Liver (tissue), 9 donors: ENCODE measurements around the gene FAM78A. TPM values are rescaled to one million over a fixed set of nuclear protein-coding genes. Genes with fewer than 3 reads are reported as not detected.

ENCODE experiments used
- DNase-seq: peaks from one replicate; pipeline ENCODE4 v3.0.0-alpha.2; 2017; ENCODE audit warnings: low spot score
- H3K27ac ChIP-seq, 2 donors: one replicate each; pipeline ENCODE4 v1.7.0; 2013; ENCODE audit warnings: inconsistent platforms in 2 of 2, low read length in 2 of 2, control low read depth in 1 of 2, low read depth in 1 of 2, mild to moderate bottlenecking in 1 of 2
- H3K27me3 ChIP-seq, 4 donors: one replicate each; pipeline versions ENCODE4 v1.6.1 to v1.7.0; 2013; ENCODE audit warnings: low read length in 3 of 4, inconsistent platforms in 1 of 4, mild to moderate bottlenecking in 1 of 4, moderate library complexity in 1 of 4; ENCODE audit not compliant: control insufficient read depth in 4 of 4, insufficient read depth in 4 of 4
- H3K36me3 ChIP-seq, 4 donors: one replicate each; pipeline versions ENCODE4 v1.6.1 to v1.7.0; 2013; ENCODE audit warnings: low read length in 3 of 4, mild to moderate bottlenecking in 3 of 4, low read depth in 1 of 4, moderate library complexity in 1 of 4; ENCODE audit not compliant: control insufficient read depth in 4 of 4, insufficient read depth in 3 of 4
- H3K4me1 ChIP-seq, 4 donors: one replicate each; pipeline versions ENCODE4 v1.6.1 to v1.7.0; 2013; ENCODE audit warnings: low read length in 3 of 4, mild to moderate bottlenecking in 3 of 4, moderate library complexity in 1 of 4; ENCODE audit not compliant: control insufficient read depth in 4 of 4, insufficient read depth in 4 of 4
- H3K4me3 ChIP-seq, 3 donors: one replicate each; pipeline versions ENCODE4 v1.6.1 to v1.7.0; 2013; ENCODE audit warnings: low read length in 3 of 3, control low read depth in 1 of 3, low read depth in 1 of 3, mild to moderate bottlenecking in 1 of 3
- H3K9ac ChIP-seq, 2 donors: one replicate each; pipeline ENCODE4 v1.7.0; 2013; ENCODE audit warnings: low read length in 2 of 2, mild to moderate bottlenecking in 2 of 2, moderate library complexity in 2 of 2, control low read depth in 1 of 2, low read depth in 1 of 2
- H3K9me3 ChIP-seq, 4 donors: one replicate each; pipeline versions ENCODE4 v1.6.1 to v1.7.0; 2013; ENCODE audit warnings: low read length in 3 of 4; ENCODE audit not compliant: control insufficient read depth in 4 of 4
- EGR1 ChIP-seq, 2 donors: IDR thresholded peaks; 2 replicates each; pipeline ENCODE4 v1.6.1; 2016 to 2018; ENCODE audit warnings: antibody characterized with exemption in 2 of 2, low read depth in 2 of 2
- FOXA1 ChIP-seq: IDR thresholded peaks from 2 replicates; pipeline ENCODE4 v1.6.1; 2016; ENCODE audit warnings: antibody characterized with exemption
- FOXA2 ChIP-seq: IDR thresholded peaks from 2 replicates; pipeline ENCODE4 v1.6.1; 2016; ENCODE audit warnings: antibody characterized with exemption
- GABPA ChIP-seq, 2 donors: IDR thresholded peaks in 1 of 2; conservative IDR thresholded peaks in 1 of 2; 2 replicates each; pipeline ENCODE4 v1.6.1; 2016; ENCODE audit warnings: antibody characterized with exemption in 2 of 2, mild to moderate bottlenecking in 1 of 2, moderate library complexity in 1 of 2
- HNF4A ChIP-seq, 2 donors: conservative IDR thresholded peaks; 2 replicates each; pipeline ENCODE4 v1.6.1; 2016; ENCODE audit warnings: antibody characterized with exemption in 2 of 2, mild to moderate bottlenecking in 2 of 2
- HNF4G ChIP-seq: IDR thresholded peaks from 2 replicates; pipeline ENCODE4 v1.6.1; 2016; ENCODE audit warnings: antibody characterized with exemption
- JUND ChIP-seq, 2 donors: IDR thresholded peaks; 2 replicates each; pipeline ENCODE4 v1.6.1; 2016; ENCODE audit warnings: antibody characterized with exemption in 2 of 2
- MAX ChIP-seq: IDR thresholded peaks from 2 replicates; pipeline ENCODE4 v1.6.1; 2016; ENCODE audit warnings: antibody characterized with exemption
- NR2F2 ChIP-seq: IDR thresholded peaks from 2 replicates; pipeline ENCODE4 v1.6.1; 2016; ENCODE audit warnings: antibody characterized with exemption
- RAD21 ChIP-seq, 2 donors: IDR thresholded peaks; 2 replicates each; pipeline ENCODE4 v1.6.1; 2016; ENCODE audit warnings: antibody characterized with exemption in 2 of 2, mild to moderate bottlenecking in 2 of 2
- RXRA ChIP-seq, 2 donors: IDR thresholded peaks; 2 replicates each; pipeline ENCODE4 v1.6.1; 2017 to 2018; ENCODE audit warnings: antibody characterized with exemption in 2 of 2, mild to moderate bottlenecking in 1 of 2
- SP1 ChIP-seq: IDR thresholded peaks from 2 replicates; pipeline ENCODE4 v1.6.1; 2018; ENCODE audit warnings: antibody characterized with exemption, mild to moderate bottlenecking
- TAF1 ChIP-seq: conservative IDR thresholded peaks from 2 replicates; pipeline ENCODE4 v1.6.1; 2016; ENCODE audit warnings: antibody characterized with exemption, mild to moderate bottlenecking
- YY1 ChIP-seq: IDR thresholded peaks from 2 replicates; pipeline ENCODE4 v1.6.1; 2016; ENCODE audit warnings: antibody characterized with exemption, mild to moderate bottlenecking
- ZBTB33 ChIP-seq: IDR thresholded peaks from 2 replicates; pipeline ENCODE4 v1.6.1; 2016; ENCODE audit warnings: antibody characterized with exemption
- WGBS: extraction: QIAGEN DNeasy Blood & Tissue Kit; methylation state at CpG from one replicate; pipeline ENCODE4 v1.1.7; 2013; 5-methylcytosine and 5-hydroxymethylcytosine counted together
- polyA plus RNA-seq, 2 donors: library from polyadenylated mRNA; stranded (reverse) in 1 of 2; unstranded in 1 of 2; fragments of 200-250 nt in 1 of 2; fragments of >200 nt in 1 of 2; fragmentation: Nextera tagmentation in 1 of 2; extraction: Ambion mirVana in 1 of 2; gene quantifications; one replicate each; pipeline versions ENCODE4 v1.2.1 to v1.2.3, GENCODE V29; 2013 to 2015
- total RNA-seq, 2 donors: library from RNA; depleted of rRNA; stranded (reverse); fragments of >200 nt; gene quantifications; one replicate each; pipeline ENCODE4 v1.2.3, GENCODE V29; 2014
- TF ChIP-seq, protein P1 (sequence below): IDR thresholded peaks from 2 replicates; pipeline ENCODE4 v1.6.1; 2016; ENCODE audit warnings: antibody characterized with exemption, mild to moderate bottlenecking
- TF ChIP-seq, protein P2 (sequence below): IDR thresholded peaks from 2 replicates; pipeline ENCODE4 v1.6.1; 2016; ENCODE audit warnings: antibody characterized with exemption
- TF ChIP-seq, protein P3 (sequence below): fragments of 150-350 bp; IDR thresholded peaks from 2 replicates; pipeline ENCODE4 v1.5.1; 2017; ENCODE audit warnings: improper control_type of control experiment, low read depth, low read length; ENCODE audit not compliant: missing input control
- donor health status: healthy.
- donor health status: healthy.
- donor health status: healthy.
- donor health status: healthy.
- donor health status: healthy.

FAM78A gene
- total and polyA plus RNA-seq, 4 donors, result 0.25 to 6.6 (median 1.7) TPM

GRCh38 chr9:131227112-131227958, 49.0 kb downstream of the FAM78A start:
- no peak overlapping the region for H3K27ac ChIP-seq
- H3K9me3 ChIP-seq, result no peaks in the 10 kb centered on the region
- no peak overlapping the region for H3K4me3 ChIP-seq
- no peak for DNase-seq
- H3K4me1 ChIP-seq, result peaks cover 0 to 10% (median 9%) of the 10 kb centered on the region in 4 donors
- H3K36me3 ChIP-seq, result peaks cover 2 to 40% (median 14%) of the 10 kb centered on the region in 4 donors
- no peak overlapping the region for H3K9ac ChIP-seq
- 45% methylated on average over 9 of the region's 9 CpGs for WGBS
- no peaks in the 10 kb centered on the region for H3K27me3 ChIP-seq
- peak in 1 of 2 donors; percentile 28 for TF ChIP-seq RXRA (IDR thresholded peaks at IDR 0.05)
- no peak for TF ChIP-seq SP1
- TF ChIP-seq, protein P1, sequence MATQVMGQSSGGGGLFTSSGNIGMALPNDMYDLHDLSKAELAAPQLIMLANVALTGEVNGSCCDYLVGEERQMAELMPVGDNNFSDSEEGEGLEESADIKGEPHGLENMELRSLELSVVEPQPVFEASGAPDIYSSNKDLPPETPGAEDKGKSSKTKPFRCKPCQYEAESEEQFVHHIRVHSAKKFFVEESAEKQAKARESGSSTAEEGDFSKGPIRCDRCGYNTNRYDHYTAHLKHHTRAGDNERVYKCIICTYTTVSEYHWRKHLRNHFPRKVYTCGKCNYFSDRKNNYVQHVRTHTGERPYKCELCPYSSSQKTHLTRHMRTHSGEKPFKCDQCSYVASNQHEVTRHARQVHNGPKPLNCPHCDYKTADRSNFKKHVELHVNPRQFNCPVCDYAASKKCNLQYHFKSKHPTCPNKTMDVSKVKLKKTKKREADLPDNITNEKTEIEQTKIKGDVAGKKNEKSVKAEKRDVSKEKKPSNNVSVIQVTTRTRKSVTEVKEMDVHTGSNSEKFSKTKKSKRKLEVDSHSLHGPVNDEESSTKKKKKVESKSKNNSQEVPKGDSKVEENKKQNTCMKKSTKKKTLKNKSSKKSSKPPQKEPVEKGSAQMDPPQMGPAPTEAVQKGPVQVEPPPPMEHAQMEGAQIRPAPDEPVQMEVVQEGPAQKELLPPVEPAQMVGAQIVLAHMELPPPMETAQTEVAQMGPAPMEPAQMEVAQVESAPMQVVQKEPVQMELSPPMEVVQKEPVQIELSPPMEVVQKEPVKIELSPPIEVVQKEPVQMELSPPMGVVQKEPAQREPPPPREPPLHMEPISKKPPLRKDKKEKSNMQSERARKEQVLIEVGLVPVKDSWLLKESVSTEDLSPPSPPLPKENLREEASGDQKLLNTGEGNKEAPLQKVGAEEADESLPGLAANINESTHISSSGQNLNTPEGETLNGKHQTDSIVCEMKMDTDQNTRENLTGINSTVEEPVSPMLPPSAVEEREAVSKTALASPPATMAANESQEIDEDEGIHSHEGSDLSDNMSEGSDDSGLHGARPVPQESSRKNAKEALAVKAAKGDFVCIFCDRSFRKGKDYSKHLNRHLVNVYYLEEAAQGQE, result no peak
- no peak for TF ChIP-seq EGR1 (IDR thresholded peaks at IDR 0.05; ENCODE audit: low read depth in 2 of 2)
- no peak for TF ChIP-seq NR2F2
- TF ChIP-seq HNF4G, result no peak
- no peak for TF ChIP-seq FOXA2
- TF ChIP-seq, protein P2, sequence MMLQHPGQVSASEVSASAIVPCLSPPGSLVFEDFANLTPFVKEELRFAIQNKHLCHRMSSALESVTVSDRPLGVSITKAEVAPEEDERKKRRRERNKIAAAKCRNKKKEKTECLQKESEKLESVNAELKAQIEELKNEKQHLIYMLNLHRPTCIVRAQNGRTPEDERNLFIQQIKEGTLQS, result no peak
- TF ChIP-seq HNF4A (conservative IDR thresholded peaks at IDR 0.05), result peak in 1 of 2 donors; percentile 15
- no peak for TF ChIP-seq FOXA1
- TF ChIP-seq JUND (IDR thresholded peaks at IDR 0.05), result no peak
- no peak for TF ChIP-seq MAX
- no peak for TF ChIP-seq YY1
- TF ChIP-seq GABPA (IDR thresholded peaks at IDR 0.05 in 1 of 2, conservative IDR thresholded peaks at IDR 0.05 in 1 of 2), result no peak
- no peak for TF ChIP-seq RAD21 (IDR thresholded peaks at IDR 0.05)
- TF ChIP-seq, protein P3, sequence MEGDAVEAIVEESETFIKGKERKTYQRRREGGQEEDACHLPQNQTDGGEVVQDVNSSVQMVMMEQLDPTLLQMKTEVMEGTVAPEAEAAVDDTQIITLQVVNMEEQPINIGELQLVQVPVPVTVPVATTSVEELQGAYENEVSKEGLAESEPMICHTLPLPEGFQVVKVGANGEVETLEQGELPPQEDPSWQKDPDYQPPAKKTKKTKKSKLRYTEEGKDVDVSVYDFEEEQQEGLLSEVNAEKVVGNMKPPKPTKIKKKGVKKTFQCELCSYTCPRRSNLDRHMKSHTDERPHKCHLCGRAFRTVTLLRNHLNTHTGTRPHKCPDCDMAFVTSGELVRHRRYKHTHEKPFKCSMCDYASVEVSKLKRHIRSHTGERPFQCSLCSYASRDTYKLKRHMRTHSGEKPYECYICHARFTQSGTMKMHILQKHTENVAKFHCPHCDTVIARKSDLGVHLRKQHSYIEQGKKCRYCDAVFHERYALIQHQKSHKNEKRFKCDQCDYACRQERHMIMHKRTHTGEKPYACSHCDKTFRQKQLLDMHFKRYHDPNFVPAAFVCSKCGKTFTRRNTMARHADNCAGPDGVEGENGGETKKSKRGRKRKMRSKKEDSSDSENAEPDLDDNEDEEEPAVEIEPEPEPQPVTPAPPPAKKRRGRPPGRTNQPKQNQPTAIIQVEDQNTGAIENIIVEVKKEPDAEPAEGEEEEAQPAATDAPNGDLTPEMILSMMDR, result no peak
- TF ChIP-seq TAF1, result no peak
- no peak for TF ChIP-seq ZBTB33
